T1000 (cell line): ENCODE measurements around the gene LIF.

ENCODE experiments used
- DNase-seq: peaks from one replicate; lab custom pipeline; 2025; ENCODE audit warnings: mixed read lengths; lab: John Stamatoyannopoulos, UW

LIF gene

DNA sequence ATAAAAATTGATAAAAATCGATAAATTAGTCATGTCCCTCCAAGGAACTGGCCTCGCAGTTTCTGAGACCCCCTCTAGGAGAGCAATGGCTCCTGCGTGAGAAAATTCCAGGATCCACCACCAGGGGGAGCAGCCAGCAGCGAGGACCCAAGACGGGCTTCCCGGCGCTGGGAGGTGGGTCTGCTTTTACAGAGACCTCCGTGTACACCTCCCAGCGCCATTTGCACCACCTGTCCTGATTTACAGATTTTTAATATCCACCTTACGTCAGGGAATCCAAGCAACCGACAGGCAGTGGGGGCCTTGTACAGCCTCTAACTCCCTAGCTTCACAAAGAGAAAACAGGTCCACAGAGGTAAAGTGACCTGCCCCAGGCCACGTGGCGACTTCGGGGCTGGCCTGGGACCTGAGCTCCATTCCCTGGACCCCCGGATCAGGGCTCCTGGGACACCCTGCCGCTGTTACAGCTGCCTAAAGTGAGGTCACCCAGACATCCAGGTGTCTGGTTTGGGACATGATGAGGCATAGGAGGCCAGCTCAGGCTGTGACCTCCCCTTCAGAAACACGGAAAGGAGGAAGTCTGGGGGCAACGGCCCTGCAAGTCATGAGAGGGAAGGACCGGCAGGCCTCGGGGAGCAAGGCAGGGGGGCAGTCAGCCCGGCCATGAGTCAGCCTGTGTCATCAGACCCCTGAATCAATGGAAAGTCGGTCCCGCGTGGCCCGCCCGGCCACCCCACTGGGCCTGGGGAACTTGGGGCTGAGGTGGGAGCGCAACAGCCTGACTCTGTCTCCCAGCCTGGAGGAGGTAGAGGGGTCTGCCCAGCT is 16.6 kb upstream of the LIF start:
- DNase-seq = peak; percentile 42

GRCh38 chr22:30262112-30262511 is 15.6 kb upstream of the LIF start:
- DNase-seq = no peak

DNA sequence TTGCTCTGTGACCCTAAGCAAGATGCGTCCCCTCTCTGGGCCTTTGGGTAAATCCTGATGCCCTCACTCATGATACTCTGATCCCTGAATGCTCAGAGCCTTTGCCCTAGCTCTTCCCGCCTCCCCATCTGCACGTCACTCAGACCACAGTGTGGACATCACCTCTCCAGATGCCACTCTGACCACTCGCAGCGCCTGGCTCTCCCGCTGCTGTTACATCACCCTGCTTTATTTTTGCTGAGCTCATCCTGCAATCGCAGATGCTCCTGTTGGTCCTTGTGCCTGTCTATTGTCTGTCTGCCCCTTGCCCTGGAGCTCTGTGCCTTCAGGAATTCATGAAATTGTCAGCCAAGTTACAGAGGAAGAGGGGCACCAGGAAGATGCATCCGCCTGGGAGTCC is 14.6 kb upstream of the LIF start:
- no peak for DNase-seq

DNA sequence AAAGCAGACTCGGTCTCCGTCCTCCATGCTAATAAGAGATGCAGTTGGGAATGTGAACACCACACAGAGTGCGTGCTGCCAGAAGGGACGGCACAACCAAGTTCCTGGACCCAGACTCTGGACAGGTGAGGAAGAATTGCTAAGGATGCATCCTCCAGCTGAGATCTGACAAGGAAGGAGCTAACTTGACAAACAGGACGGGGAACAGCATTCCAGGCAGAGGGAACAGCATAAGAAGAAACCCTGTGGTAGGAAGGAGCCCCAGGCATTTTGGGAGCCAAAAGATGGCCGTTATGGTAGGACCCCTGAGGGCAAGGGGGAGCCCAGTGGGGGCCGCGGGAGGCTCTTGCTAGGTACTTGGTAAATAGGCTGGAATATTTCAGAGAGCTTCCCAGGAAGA is 14.1 kb upstream of the LIF start:
- no peak for DNase-seq

DNA sequence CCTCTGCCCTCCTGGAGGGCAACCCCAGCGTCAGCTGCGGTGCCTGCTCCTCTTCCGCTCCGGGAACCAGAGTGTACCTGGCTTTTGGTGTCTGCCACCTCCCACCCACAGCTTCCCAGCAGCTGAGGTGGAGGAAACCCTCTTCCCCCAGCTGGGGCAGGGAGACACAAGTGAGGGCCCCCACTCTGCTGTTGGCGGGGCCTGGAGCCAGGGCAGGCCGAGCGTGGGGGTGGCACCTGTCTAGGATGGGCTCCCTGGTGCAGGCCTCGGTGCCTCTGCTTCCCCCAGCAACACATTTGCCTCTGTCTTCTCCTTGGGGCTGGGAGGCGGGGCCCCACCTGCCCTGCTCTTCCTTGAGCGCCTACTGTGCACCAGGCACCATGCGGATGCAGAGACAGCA is 13.7 kb upstream of the LIF start:
- DNase-seq = no peak

- DNase-seq = no peak
Measured at GRCh38 chr22:30254314-30254713, 7.8 kb upstream of the LIF start.

- no peak for DNase-seq
Measured at GRCh38 chr22:30253205-30253852, 6.8 kb upstream of the LIF start.

DNA sequence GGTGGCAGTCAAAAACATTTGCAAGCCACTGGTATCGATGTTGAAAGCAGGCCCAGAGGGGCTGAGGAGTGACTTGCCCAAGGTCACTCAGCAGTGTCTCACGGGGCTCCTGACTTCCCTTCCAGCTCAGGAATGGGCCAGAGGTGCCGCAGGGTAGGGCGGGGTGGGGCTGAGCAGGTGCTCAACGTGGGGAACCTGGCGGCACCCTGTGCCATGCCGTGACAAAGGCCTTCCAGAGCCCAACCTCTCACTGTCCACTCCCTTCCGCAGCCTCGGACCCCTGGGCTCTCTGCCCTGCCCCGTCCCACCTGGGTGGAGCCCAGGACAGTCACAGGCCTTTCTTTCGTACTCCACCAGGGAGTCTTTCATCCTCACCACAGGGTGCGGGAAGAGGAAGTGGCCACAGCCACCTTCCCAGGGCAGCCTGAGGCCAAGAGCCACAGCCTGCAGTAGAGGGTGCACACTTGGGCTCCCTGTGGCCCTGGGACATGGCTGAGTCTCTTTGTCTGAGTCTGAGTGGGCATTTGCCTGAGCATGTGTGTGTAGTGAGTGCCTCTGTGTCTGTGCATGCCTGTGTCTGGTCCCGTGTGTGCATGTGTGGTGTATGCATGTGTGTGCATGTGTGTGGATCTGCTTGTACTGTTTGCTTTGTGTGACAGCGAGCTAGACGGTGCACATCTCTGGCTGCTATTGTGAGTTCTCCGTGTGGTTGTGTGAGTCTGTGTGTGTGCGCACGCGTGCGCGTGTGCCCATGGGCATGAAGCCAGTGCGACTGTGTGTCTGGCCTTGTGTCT is 6.0 kb upstream of the LIF start:
- DNase-seq = no peak

DNA sequence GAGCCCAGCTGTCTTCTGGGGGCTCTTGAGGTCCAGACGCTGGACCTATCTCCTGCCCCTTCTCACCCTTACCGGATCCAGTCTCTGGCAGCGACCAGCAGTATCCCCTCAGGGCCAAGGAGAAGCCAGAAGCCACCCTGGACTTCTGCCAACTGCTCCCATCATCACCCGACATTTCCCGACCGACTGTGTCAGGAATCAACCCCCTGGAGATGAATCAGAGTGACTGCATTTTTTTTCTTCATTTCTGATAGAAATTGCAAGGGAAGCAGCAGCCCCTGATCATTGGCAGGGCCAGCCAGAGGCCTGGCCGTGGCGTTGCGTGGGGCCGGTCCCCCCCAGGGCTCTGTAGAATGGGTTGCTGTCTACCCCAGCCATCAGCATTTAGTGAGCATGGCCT is 5.2 kb upstream of the LIF start:
- peak; percentile 38 for DNase-seq

DNA sequence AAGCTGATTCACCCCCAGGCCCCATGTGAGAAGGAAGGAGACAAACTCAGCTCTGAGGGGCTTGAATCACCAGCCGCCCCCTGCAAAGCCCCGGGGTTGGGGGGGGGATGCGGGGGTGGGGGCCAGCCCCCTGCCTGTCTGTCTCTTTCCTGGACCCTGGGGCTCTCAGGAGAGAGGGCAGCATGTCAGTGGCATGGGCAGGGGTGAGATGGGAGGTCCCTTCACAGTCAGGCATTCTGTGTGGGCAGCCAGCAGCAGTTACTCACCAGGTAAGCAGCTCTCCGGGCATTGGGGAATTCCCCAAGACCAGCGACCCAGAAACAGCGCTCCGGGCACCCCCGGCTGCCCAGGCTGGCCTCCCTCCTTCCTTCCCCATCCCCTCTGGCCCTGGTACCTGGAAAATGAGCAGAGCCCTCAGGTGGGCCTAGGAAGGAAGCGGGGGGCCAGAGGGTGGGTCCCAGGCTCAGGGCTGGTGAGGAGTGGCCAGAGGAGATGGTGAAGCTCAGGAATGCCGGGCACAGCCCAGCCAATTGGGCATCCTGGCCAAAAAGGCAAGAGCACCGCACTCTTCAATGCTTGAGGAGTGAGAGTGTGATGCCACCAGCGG is 4.2 kb upstream of the LIF start:
- DNase-seq = peak; percentile 57

DNA sequence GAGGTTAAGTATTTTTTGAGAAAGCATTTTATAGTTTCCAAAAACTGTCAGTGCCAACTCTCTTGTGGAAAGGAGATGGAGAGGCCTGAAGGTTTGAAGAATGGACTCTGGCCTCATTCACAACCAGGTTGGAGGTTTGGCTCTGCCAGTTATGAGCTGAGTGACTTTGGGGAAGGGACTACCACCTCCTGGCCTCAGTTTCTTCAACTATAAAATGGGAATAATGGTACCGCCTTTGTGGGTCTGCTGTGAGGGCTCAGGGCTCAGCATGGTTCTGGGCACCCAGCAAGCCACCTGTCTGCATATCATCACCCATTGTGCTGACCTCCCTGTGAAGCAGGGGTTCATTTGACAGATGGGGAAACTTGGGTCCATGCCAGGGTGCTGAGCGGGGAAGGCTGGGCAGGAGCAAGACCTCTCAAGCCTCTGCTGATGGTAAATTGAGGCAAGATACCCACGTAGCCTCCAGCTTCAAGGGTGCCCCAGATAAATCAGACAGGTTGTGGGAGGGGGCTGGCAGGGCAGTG is 3.5 kb upstream of the LIF start:
- no peak for DNase-seq

GRCh38 chr22:30249049-30250038 is 2.8 kb upstream of the LIF start:
- DNase-seq = no peak

DNA sequence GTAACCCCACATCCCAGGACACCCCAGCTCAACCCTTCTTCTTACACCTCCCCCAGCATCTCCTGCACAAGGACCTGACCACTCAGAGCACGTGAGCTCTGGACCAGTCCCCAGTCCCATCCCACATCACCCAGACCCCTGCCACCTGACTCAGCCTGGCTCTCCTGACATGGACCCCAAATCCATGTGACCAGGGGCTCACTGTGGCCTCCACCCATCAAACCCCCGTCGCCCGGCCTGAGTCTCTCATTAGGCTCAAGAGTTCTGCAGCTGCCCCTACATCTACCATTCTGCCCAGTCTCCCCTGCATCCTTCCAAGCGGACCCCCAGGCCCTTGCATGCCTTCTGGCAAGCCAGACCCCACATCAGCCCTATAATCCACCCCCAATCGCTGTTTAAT is 1.9 kb upstream of the LIF start:
- no peak for DNase-seq

DNA sequence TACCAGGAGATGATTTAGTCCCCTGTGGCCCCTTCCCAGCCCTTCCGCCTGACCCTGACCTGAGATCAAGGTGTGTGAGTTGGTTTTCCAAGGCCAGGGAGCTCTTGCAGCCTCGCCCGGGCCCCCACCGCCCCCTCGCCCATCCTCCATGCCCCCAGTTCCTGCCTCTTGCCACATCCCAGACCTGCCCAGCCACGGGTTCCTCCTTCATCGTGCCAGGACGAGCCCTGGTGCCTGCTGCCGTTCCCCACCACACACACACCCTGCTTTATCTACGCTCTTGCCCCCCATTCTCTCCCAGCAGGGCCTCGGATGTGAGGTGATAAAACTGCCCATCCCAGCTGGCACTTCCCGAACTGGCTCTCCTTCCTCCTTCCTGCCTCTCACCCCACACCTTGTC is 1.4 kb upstream of the LIF start:
- DNase-seq = no peak

DNA sequence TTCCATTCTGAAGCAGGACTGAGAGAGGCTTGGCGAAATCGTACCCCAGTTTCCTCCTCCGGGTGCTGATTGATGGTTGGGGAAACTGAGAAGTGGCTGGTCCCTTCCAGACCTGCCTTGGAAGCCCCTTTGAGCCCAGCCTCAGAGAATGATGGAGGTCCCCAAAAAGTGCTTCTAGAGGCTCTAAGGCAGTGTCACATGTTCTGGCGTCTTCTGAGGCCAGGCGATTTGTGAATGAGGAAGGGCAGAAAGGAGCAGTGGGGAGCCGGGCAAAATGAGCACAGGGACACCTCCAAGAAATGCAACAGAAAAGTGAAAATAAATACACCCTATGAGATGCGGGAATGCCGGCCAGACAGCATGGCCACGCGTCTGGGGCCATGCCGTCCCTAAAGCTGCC is 1.0 kb upstream of the LIF start:
- DNase-seq = no peak

DNA sequence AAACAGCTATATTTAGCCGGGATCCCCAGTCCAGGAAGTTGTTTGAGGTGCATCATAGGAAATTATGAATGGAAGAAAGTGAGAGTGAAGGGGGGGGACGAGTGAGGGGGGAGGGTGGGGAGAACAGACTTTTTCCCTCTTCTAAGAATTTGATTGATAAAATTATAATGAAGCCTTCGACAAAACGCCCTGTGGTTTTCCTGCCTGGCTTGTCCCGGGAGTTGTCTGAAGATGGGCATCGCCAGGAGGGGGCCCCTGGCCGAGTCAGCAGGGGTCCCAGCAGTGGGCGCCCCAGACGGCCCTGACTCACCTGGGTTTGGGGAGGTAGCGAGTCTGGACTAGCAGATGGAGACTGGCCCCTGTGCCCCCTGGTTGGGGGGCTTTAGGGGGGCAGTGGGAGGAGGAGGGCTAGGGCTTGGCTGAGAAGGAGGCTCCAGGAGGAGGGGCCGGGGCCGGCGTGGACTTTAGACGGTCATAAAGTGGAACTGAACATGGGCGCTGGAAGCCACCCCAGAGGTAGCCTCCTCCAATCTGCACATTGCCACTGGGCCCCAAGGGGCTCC is 336 bp upstream of the LIF start:
- DNase-seq = no peak

DNA sequence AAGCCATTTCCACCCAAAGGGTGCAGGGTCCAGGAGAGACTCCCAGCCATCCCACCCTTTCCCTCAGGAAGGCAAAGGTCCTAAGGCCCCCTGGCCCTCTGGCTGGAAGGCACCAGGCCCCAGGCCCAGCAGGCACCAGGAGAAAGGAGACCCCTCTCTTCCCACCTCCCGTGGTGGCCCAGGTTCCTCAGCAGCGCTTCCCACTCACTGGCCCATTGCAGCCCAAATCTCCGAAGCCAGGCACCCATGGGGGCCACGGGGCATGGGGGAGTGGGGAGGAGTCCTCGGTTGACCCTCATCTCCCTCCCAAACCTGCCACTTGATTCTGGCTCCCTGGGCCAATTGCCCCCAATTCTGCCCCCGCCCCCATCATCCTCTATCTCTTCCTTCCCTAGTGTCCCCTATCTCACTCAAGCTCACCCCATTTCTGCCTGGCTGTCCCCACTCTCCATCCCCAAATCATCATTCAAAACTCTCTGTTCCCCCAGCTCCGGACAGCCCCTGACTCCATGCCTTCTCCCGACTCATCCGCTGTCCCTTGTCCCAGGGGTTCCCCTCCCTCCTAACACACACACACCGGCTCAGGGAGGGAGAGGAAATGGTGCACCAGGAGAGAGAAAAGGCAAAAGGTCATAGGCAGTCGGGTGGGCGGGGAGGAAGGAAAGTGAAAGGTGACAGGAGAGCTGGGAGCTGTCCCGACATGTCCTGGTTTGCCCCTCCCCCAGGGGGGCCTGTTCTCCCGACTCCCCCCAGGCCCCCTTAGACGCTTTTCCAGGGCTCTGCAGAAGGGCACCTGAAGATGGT is 1.2 kb downstream of the LIF start:
- no peak for DNase-seq

DNA sequence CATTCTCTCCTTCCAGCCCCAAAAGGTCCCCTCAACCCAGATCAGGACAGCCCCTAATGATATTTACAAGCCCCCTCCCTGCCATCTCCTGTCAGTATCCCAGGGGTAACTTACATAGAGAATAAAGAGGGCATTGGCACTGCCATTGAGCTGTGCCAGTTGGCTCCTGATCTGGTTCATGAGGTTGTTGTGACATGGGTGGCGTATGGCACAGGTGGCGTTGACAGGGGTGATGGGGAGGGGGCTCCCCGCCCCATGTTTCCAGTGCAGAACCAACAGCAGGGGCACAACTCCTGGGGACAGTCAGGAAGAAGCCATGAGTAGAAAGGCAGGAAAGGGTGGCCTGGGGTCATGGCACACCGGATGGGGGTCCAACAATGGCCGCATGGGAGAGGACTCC is 1.9 kb downstream of the LIF start:
- no peak for DNase-seq

DNA sequence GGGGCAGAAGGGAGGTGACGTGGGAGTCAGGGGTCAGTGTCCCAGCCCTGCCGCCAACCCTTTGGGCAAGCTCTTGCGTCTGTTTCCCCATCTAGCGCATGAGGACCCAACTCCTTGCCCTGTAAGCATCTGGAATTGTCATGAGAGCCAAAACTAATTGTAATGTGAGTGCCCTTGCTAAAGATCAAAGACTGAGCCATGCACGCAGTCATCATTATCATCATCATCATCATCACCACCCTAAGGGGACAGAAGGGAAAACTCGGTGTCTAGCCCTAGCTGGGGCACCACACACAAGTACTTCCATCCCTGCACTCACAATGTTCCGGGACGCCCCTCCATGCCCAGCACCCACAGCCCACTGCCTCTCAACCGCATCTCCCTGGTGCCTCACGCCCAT is 2.5 kb downstream of the LIF start:
- no peak for DNase-seq

DNA sequence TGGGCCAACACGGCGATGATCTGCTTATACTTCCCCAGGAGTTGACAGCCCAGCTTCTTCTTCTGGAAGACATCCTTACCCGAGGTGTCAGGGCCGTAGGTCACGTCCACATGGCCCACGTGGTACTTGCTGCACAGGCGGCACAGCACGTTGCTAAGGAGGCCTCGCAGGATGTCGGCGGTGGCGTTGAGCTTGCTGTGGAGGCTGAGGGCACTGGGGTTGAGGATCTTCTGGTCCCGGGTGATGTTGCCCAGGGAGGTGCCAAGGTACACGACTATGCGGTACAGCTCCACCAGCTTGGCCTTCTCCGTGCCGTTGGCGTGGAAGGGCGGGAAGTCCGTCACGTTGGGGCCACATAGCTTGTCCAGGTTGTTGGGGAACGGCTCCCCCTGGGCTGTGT is 2.9 kb downstream of the LIF start:
- no peak for DNase-seq
